Myocyte (in vitro differentiated cells): ENCODE data around the gene CAMK2G. TPM values are rescaled to one million over a fixed set of nuclear protein-coding genes. Genes with fewer than 3 reads are reported as not detected.
"Not testable (repeated sequence)": the region's sequence is repeated elsewhere in the genome, so short reads cannot be mapped to it uniquely, and the experiment has no call there.

Experiments used
- DNase-seq: peaks from one replicate; pipeline ENCODE4 v3.0.0-alpha.2; 2012; ENCODE audit warnings: low read depth
- polyA plus RNA-seq: library from polyadenylated mRNA; unstranded; fragments of >200 nt; gene quantifications from one replicate; pipeline ENCODE4 v1.2.1, GENCODE V29; 2012; ENCODE audit warnings: missing spikeins
- total RNA-seq: library from RNA; depleted of rRNA; stranded (reverse); fragments of >200 nt; gene quantifications from 2 replicates; pipeline ENCODE4 v1.2.3, GENCODE V29; 2014

The CAMK2G gene
- total RNA-seq = 32.4 and 32.8 TPM in 2 replicates
- 38.8 TPM for polyA plus RNA-seq

DNA sequence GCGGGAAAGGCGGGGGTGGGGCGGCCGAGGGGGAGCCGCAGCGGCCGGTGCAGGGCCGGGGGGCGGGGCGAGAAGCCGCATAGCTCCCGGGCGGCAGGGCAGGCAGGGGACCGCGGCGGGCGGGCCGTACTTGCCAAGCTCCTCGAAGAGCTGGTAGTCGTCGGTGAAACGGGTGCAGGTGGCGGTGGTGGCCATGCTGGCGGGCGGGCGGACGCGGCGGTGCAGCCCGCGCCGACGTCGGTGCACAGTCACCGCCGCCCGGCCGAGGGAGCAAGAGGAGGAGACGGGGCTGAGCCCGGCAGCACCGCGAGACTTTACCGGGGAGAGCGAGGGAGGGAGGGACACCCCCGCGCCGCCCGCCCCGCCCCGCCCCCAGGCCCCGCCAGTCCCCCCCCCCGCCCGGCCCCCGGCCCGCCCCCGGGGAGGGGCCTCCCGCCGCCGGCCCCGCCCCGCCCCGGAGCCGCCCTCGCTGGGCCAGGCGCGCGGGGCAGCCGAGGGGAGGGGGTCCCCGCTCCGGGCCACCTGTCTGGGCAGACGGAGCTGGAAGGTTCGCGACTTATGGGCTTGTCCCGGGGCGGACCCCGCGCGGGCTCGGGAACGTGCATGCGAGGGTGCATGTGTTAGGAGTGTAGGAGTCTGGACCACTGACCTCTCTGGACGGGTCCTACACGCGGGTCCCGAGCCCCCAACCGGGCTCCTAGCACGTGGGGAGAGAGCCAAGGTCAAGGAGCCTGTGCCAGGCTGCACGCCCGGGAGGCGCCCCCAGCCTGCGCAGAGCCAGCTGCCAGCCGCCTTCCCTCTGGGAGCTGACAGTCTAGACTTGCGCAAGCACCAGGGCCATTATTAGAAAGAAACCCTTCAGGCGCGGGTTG lies at the start of gene CAMK2G:
TSS of gene CAMK2G (minus strand) at position 289 of the 872 bp plus-strand sequence. CDS start at position 195, 94 bp downstream.
- DNase-seq = peak; percentile 86

DNA sequence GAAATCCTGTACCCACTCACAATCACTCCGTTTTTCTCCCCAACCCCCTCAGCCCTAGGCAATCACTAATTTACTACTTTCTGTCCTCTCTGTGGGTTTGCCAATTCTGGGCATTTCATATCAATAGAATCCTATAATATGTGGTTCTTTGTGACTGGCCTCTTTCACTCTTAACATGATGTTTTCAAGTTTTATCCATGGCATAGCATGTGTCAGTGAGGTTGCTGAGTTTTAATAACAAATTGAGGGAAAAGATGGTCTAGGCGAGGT lies 48.4 kb upstream of the CAMK2G start:
- no peak for DNase-seq

DNA sequence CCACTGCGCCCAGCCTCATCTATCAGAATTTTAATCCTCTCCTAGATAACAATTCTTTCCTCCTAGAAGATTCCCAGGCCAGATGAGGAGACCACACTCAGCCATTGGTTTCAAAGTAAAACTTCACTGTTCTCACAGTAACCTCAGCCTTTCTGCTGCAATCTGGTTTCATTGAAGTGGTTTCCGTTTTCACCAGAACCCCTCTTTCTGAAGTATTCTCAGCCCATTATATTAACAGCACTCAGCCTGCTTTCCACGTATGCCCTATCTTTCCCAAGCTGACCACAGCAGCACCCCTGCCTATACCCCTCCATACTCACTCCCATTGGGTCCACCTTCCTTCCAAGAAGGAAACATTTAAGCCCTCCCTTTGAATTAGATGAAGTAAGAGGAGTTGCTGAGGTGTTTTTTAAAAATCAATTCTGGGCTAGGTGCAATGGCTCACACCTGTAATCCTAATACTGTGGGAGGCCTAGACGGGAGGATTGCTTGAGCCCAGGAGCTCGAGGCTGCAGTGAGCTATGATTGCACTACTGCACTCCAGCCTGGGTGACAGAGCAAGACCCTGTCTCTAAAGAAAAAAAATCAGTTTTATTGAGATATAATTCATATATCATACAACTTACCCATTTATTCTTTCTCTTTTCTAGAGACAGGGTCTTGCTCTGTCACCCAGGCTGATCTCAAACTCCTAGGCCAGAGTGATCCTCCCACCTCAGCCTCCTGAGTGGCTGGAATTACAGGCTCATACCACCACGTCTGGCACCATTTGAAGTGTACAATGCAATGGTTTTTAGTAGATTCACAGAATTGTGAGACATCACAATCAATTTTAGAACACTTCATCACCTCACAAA lies 47.9 kb upstream of the CAMK2G start:
- no peak for DNase-seq

DNA sequence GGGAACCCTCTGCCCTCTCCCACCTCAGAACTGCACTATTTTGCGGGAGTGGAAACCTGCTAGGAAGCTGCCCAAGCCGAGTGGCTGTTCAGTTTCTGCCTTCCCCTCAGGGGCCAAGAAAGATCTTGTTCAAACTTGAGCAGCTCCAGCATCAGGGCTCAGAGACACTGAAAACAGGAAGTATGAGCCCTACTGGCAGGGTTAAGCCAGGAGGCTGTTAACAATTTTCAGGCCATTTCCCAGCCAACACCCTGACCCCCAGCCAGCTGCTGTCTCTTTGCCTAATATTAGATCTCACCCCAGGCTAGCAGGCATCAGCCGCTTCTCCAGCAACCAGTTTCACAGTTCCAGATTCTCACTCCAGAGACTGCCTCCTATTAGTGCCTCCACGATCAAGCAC lies 45.7 kb upstream of the CAMK2G start:
- DNase-seq = peak; percentile 87

DNA sequence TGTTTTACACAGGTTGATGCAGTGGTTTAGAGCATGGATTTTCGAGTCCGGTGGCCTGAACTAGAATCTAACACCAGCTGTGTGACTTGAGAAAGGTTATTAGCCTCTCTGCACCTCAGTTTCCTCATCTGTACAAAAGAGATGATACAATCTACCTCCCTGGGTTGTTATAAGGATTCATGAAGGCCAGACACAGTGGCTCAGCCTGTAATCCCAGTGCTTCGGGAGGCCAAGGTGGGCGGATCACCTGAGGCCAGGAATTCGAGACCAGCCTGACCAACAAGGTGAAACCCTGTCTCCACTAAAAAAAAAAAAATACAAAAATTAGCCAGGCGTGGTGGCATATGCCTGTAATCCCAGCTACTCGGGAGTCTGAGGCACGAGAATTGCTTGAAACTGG lies 45.1 kb upstream of the CAMK2G start:
- not testable (repeated sequence) for DNase-seq

DNA sequence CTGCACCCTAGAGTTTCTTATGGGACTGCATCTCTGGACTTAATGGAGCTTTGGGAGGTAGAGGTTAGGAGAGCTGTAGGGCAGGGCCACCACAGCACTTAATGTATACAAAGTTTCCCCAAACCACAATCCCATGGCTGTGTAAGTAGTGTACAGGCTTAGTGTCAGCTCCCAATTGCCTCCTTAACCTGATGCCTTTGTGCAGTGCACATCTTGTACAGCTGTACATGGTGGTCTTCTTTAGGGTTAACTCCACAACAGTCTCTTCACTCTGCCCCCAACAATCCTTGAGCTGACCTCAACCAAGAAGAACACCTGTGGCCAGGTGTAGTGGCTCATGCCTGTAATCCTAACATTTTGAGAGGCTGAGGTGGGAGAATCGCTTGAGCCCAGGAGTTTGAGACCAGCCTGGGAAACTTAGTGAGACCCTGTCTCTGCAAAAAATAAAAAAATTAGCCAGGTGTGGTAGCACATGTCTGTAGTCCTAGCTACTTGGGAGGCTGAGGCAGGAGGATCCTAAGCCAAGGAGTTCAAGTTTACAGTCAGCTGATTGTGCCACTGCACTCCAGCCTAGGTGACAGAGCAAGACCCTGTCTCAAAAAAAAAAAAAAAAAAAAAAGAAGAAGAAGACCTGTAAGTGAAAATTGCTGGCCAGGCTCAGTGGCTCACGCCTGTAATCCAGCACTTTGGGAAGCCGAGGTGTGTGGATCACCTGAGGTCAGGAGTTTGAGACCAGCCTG lies 43.4 kb upstream of the CAMK2G start:
- DNase-seq = no peak

DNA sequence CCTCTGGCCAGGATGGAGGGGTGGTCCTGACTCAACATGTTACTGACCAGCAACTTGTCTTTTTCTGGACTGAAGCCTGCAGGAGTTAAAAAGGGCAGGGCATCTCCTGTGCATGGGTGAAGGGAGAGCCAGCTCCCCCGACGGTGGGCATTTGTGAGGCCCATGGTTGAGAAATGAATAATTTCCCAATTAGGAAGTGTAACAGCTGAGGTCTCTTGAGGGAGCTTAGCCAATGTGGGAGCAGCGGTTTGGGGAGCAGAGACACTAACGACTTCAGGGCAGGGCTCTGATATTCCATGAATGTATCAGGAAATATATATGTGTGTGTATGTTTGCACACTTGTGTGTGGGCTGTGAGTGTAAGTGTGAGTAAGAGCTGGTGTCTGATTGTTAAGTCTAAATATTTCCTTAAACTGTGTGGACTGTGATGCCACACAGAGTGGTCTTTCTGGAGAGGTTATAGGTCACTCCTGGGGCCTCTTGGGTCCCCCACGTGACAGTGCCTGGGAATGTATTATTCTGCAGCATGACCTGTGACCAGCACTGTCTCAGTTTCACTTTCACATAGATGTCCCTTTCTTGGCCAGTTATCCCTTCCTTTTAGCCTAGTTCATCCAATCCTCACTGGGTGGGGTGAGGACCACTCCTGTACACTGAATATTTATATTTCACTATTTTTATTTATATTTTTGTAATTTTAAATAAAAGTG lies 42.6 kb upstream of the CAMK2G start:
- DNase-seq = peak; percentile 61

DNA sequence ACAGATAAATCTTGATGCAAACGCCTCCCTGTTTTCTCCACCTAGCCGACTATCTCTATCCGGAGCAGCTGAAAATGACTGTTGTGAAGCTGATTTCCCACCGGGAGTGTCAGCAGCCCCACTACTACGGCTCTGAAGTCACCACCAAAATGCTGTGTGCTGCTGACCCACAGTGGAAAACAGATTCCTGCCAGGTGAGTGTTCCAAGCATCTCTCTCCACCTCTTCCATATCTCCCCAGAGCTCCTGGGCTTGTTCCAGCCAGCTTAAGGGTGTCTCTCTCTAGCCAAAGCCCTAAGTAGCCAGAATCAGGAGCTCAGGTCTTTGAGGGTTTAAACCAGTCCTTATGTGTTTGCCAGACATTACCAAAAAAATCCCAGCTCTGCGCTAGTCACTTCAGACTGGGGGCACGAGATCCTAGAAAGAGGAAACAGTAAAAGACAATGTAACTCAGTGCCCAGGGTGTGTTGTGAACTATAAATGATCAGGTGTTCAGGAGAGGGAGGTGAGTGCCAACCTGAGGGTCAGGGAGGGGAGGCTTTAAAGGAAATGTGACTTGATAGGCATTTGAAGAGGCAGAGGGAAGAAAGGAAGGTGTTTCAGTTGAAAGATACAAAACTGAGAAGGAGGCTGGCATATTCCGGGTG lies 41.0 kb upstream of the CAMK2G start:
- DNase-seq = no peak

DNA sequence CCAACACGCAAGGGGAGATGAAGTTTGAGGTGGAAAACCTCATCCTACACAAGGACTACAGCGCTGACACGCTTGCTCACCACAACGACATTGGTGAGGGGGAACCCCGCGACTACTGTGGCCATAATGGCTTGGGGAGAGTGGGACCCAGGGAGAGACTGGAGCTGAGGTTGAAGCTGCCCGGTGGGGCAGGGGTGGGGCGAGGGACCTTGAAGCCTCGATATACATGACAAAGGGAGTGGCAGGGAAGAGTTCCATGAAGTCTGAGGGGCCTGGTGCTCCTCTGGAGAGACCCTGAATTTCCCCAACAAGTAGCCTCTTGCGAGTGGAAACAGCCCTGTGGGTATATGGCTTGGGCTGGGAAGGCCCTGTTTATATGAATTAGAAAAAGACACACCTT lies 39.7 kb upstream of the CAMK2G start:
- no peak for DNase-seq

DNA sequence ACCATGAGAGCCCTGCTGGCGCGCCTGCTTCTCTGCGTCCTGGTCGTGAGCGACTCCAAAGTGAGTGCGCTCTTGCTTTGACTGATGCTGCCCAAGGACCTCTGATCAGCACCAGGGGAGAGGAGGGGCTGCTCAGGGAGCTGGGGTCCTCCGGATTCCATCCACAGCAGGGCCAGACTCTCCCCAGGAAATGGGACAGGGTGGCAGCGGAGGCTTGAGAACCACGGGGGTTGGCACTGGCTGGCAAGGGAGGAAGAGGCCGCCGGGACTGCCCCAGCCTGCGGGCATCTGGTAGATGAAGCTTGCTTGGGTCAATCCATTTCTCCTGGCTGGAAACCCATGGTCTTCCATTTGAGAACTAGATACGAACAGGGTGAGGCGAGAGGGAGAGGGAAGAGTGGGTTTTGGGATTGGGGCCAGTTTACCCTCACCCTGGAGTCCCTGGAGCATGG lies 37.2 kb upstream of the CAMK2G start:
- peak; percentile 57 for DNase-seq

DNA sequence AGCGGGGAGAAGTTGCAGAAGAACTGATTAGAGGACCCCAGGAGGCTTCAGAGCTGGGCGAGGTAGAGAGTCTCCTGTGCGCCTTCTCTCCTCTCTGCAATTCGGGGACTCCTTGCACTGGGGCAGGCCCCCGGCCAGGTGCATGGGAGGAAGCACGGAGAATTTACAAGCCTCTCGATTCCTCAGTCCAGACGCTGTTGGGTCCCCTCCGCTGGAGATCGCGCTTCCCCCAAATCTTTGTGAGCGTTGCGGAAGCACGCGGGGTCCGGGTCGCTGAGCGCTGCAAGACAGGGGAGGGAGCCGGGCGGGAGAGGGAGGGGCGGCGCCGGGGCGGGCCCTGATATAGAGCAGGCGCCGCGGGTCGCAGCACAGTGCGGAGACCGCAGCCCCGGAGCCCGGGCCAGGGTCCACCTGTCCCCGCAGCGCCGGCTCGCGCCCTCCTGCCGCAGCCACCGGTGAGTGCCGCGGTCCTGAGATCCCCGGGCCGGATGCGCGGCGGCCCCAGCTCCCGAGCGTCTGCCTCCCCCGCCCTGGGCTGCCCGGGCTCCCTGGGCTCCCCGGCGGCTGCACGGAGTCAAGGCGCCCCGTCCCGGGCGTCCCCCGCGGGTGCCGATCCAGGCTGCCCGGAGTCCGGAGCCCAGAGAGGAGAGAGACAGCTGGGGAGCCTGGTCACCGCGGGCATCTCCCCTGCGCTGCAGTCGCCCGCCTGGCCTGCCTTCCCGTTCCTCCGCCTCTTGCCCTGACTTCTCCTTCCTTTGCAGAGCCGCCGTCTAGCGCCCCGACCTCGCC lies 36.6 kb upstream of the CAMK2G start, which contains the start of gene PLAU:
TSS of gene PLAU (plus strand) at position 369 of the 789 bp plus-strand sequence. CDS start 424 bp downstream, outside the sequence.
- peak; percentile 75 for DNase-seq

DNA sequence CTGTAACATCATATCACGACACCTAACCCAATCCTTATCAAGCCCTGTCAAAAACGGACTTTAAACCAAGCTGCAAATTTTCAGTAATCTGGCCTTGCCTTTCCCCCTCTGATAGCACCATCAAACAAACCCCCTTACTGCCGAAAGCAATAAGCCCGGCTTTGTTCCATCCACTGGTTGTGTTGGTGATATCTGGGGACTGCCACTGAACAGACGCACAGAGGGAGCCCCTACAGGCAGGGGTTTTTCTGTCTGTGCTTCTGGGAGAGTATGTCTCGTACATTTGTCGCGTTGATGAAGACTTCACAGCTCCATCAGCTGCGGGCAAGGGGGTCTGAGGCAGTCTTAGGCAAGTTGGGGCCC lies 36.0 kb upstream of the CAMK2G start:
- DNase-seq = peak; percentile 64

DNA sequence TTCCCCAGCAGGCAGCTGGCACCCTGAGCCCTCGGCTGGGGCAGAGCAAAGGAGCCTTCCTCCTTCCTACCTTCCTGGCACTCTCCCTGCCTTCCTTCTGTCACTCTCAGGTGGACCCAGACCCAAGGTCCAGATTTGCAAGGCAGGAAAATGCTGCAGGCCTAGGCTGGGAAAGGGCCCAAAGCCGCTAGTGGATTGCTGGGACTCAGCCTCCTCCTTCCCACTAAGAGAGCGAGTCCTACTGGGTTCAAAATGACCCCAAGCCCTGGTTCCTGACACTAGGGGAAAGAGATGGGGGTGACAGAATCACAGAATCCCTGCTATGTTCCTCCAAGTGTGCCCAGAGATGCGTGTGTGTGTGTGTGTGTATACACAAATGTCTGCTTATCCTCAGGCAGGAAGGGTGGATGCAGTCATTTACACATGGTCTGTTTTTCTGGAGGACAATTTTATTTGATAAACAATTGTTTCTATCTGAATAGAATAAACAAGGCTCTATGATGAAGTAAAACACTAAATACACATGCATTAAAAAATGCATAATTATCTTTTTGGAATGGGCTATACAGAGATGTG lies 35.3 kb upstream of the CAMK2G start:
- DNase-seq = no peak

DNA sequence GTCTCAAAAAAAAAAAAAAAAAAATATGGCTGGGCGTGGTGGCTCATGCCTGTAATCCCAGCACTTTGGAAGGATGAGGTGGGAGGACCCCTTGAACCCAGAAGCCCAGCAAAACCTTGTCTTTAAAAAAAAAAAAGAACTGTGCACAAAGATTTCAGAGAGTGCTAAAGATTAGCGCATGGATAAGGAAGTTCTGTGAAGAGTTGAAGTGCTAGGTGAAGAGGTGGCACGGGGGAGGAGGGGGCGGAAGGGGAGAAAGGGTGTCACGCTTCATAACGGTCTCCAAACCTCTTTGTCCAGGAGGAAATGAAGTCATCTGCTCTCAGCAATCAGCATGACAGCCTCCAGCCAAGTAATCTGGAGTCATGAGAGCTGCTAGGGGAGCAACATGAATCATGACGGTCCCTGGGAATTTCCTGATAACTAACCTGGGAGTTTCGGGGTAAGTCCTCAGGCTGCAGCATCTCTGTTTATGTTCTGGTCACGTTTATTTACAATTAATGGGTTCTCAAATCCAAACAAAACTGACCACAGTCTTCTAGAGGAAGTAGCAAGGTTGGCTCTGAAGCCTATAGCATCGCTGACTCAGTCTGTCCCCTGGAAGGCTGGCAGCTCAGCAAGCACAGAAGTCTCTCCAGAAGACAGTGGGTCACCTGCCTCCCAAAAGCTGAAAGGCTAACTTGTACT lies 34.6 kb upstream of the CAMK2G start:
- peak; percentile 89 for DNase-seq

DNA sequence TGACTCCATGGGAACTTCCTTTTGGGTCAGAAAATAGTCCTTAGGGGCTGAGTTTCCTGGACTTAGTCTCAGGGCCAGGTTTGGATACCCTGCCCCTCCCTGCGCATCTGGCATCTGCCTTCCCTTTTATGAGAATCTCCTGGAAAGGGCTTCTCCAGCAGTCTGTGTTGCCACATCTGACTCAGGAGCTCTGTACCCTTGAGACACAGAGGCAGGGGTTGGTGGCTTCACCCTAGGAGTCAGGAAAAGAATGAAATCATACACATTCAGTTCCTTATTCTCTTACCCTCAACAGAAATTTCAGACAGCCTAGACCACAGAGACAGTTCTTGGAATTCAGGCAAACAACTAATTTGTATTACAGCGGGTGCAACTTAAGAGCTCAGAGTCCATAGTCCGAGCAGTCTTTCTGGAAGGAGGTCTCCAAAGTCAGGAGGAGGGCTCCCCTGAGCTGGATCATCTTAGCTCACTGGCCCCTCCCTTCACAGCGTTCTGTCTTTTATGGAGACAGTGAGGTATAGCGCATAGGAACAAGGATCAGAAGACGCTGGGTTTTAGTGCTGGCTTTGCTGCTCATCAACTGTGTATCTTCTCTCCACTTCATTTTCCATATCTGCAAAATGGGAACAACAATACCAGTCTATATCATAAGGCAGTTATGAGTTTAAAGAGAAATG lies 33.6 kb upstream of the CAMK2G start:
- DNase-seq = peak; percentile 66

DNA sequence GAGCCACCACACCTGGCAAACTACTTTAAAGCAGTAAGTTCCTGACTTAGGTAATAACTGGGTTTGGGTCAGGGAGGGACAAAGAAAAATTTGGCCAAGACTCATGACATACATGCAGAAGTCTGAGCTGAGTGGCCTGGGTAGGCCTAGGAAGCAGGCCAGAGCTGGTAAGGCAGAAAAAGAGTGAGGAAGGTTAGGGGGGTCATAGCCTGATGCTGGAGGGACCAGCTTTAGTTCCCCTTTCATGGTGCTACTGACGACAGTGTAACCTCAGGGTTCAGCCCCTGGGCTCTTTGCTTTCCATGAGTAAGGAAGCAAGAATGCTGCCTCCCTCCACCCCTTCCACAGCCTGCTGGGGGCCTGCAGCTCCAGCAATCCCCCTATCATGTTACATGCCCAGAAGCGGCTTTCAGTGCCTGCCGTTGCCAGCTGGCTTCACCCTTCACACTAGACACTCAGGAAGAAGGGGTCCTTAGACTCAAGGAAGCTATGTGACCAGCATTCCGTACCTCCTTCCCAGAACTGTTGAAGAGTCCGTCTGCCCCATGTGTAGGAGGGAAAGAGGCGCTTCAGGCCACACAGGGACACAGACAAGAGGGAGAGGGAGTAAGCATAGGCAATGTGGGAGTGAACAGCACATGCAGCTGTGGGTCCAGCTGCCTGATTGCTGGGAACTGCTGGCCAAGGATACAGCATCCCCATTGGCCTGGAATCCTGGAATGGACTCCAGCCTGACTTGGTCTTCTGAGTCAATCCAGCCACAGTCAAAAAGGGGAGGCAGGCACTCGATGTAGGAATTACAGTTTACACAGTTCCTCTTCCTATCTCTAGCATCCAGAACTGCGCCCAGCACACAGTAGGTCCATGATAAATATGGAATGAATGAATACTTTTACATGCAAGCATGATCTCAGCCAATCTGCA lies 32.4 kb upstream of the CAMK2G start:
- DNase-seq = peak; percentile 98
